ENCODE data around the gene GABRQ.
"Not testable (repeated sequence)": the region's sequence is repeated elsewhere in the genome, so short reads cannot be mapped to it uniquely, and the experiment has no call there.

Gene GABRQ

GRCh38 chrX:152642931-152643564, 5.4 kb downstream of the GABRQ start:
- H3K36me3 Mint-ChIP-seq (ENCODE audit: low read depth), result no peaks in the 10 kb centered on the region
- H3K4me3 Mint-ChIP-seq, result no peak overlapping the region

GRCh38 chrX:152646961-152647360, 9.3 kb downstream of the GABRQ start:
- Mint-ChIP-seq H3K27ac (no peak overlapping the region), H3K27me3 (ENCODE audit: low read depth) (no peaks in the 10 kb centered on the region), H3K4me3 (no peak overlapping the region), H3K36me3 (ENCODE audit: low read depth) (no peaks in the 10 kb centered on the region), H3K9me3 (no peaks in the 10 kb centered on the region), H3K4me1 (ENCODE audit: low read depth) (no peaks in the 10 kb centered on the region)

More at GRCh38 chrX:152642931-152643564, 5.4 kb downstream of the GABRQ start:
- H3K27ac Mint-ChIP-seq, result no peak overlapping the region
- H3K4me1 Mint-ChIP-seq (ENCODE audit: low read depth), result no peaks in the 10 kb centered on the region
- H3K27me3 Mint-ChIP-seq (ENCODE audit: low read depth), result peaks cover 7% of the 10 kb centered on the region
- no peaks in the 10 kb centered on the region for H3K9me3 Mint-ChIP-seq

GRCh38 chrX:152647978-152648377, 10.3 kb downstream of the GABRQ start:
- H3K36me3 Mint-ChIP-seq (ENCODE audit: low read depth), result no peaks in the 10 kb centered on the region
- no peak overlapping the region for H3K4me3 Mint-ChIP-seq
- H3K27ac Mint-ChIP-seq, result no peak overlapping the region
- no peaks in the 10 kb centered on the region for H3K4me1 Mint-ChIP-seq (ENCODE audit: low read depth)
- H3K9me3 Mint-ChIP-seq, result no peaks in the 10 kb centered on the region
- no peaks in the 10 kb centered on the region for H3K27me3 Mint-ChIP-seq (ENCODE audit: low read depth)

GRCh38 chrX:152652060-152652459, 14.4 kb downstream of the GABRQ start:
- no peaks in the 10 kb centered on the region for H3K4me1 Mint-ChIP-seq (ENCODE audit: low read depth)
- H3K4me3 Mint-ChIP-seq, result no peak overlapping the region
- H3K27ac Mint-ChIP-seq, result no peak overlapping the region
- H3K27me3 Mint-ChIP-seq (ENCODE audit: low read depth), result no peaks in the 10 kb centered on the region
- H3K9me3 Mint-ChIP-seq, result no peaks in the 10 kb centered on the region
- no peaks in the 10 kb centered on the region for H3K36me3 Mint-ChIP-seq (ENCODE audit: low read depth)

GRCh38 chrX:152652467-152652866, 14.8 kb downstream of the GABRQ start:
- Mint-ChIP-seq H3K36me3 (ENCODE audit: low read depth) (no peaks in the 10 kb centered on the region), H3K4me3 (no peak overlapping the region), H3K4me1 (ENCODE audit: low read depth) (no peaks in the 10 kb centered on the region), H3K9me3 (no peaks in the 10 kb centered on the region), H3K27me3 (ENCODE audit: low read depth) (no peaks in the 10 kb centered on the region), H3K27ac (no peak overlapping the region)

- Mint-ChIP-seq H3K27me3 (ENCODE audit: low read depth) (no peaks in the 10 kb centered on the region), H3K4me3 (no peak overlapping the region), H3K9me3 (no peaks in the 10 kb centered on the region), H3K4me1 (ENCODE audit: low read depth) (no peaks in the 10 kb centered on the region), H3K27ac (no peak overlapping the region), H3K36me3 (ENCODE audit: low read depth) (no peaks in the 10 kb centered on the region)
Observed at GRCh38 chrX:152656087-152656486, 18.4 kb downstream of the GABRQ start.

GRCh38 chrX:152656890-152657289, 19.2 kb downstream of the GABRQ start:
- H3K9me3 Mint-ChIP-seq, result no peaks in the 10 kb centered on the region
- no peak overlapping the region for H3K4me3 Mint-ChIP-seq
- no peaks in the 10 kb centered on the region for H3K27me3 Mint-ChIP-seq (ENCODE audit: low read depth)
- H3K27ac Mint-ChIP-seq, result no peak overlapping the region
- H3K36me3 Mint-ChIP-seq (ENCODE audit: low read depth), result no peaks in the 10 kb centered on the region
- no peaks in the 10 kb centered on the region for H3K4me1 Mint-ChIP-seq (ENCODE audit: low read depth)

- no peaks in the 10 kb centered on the region for H3K4me1 Mint-ChIP-seq (ENCODE audit: low read depth)
- H3K4me3 Mint-ChIP-seq, result no peak overlapping the region
- H3K27ac Mint-ChIP-seq, result no peak overlapping the region
- no peaks in the 10 kb centered on the region for H3K9me3 Mint-ChIP-seq
- no peaks in the 10 kb centered on the region for H3K36me3 Mint-ChIP-seq (ENCODE audit: low read depth)
- no peaks in the 10 kb centered on the region for H3K27me3 Mint-ChIP-seq (ENCODE audit: low read depth)
Observed at GRCh38 chrX:152658302-152658701, 20.6 kb downstream of the GABRQ start.

- Mint-ChIP-seq H3K27me3 (ENCODE audit: low read depth) (no peaks in the 10 kb centered on the region), H3K36me3 (ENCODE audit: low read depth) (no peaks in the 10 kb centered on the region), H3K4me1 (ENCODE audit: low read depth) (no peaks in the 10 kb centered on the region), H3K4me3 (no peak overlapping the region), H3K27ac (no peak overlapping the region), H3K9me3 (no peaks in the 10 kb centered on the region)
Observed at GRCh38 chrX:152663086-152663485, 25.4 kb downstream of the GABRQ start.

- no peaks in the 10 kb centered on the region for H3K36me3 Mint-ChIP-seq (ENCODE audit: low read depth)
Observed at GRCh38 chrX:152674135-152674534, 36.4 kb downstream of the GABRQ start.

GRCh38 chrX:152674652-152675051, 37.0 kb downstream of the GABRQ start:
- H3K27me3 Mint-ChIP-seq (ENCODE audit: low read depth); H3K4me1 Mint-ChIP-seq (ENCODE audit: low read depth); H3K9me3 Mint-ChIP-seq; H3K36me3 Mint-ChIP-seq (ENCODE audit: low read depth); H3K4me3 Mint-ChIP-seq; H3K27ac Mint-ChIP-seq: not testable (repeated sequence)

More at GRCh38 chrX:152674135-152674534, 36.4 kb downstream of the GABRQ start:
- Mint-ChIP-seq H3K4me3 (no peak overlapping the region), H3K9me3 (no peaks in the 10 kb centered on the region), H3K27me3 (ENCODE audit: low read depth) (peaks cover 11% of the 10 kb centered on the region), H3K27ac (no peak overlapping the region), H3K4me1 (ENCODE audit: low read depth) (no peaks in the 10 kb centered on the region)

GRCh38 chrX:152681012-152681411, 43.3 kb downstream of the GABRQ start:
- not testable (repeated sequence) for H3K9me3 Mint-ChIP-seq; H3K4me3 Mint-ChIP-seq; H3K4me1 Mint-ChIP-seq (ENCODE audit: low read depth); H3K27me3 Mint-ChIP-seq (ENCODE audit: low read depth); H3K27ac Mint-ChIP-seq; H3K36me3 Mint-ChIP-seq (ENCODE audit: low read depth)

GRCh38 chrX:152697952-152698931, 60.5 kb downstream of the GABRQ start, which contains the start of gene MAGEA3:
Gene MAGEA3 (plus strand): TSS chrX:152698794. CDS start chrX:152700833, 2,039 bp downstream.
- not testable (repeated sequence) for H3K9me3 Mint-ChIP-seq; H3K4me1 Mint-ChIP-seq (ENCODE audit: low read depth); H3K36me3 Mint-ChIP-seq (ENCODE audit: low read depth); H3K27me3 Mint-ChIP-seq (ENCODE audit: low read depth); H3K27ac Mint-ChIP-seq; H3K4me3 Mint-ChIP-seq

GRCh38 chrX:152700390-152700789, 62.7 kb downstream of the GABRQ start:
- not testable (repeated sequence) for H3K4me1 Mint-ChIP-seq (ENCODE audit: low read depth); H3K36me3 Mint-ChIP-seq (ENCODE audit: low read depth); H3K9me3 Mint-ChIP-seq; H3K4me3 Mint-ChIP-seq; H3K27ac Mint-ChIP-seq; H3K27me3 Mint-ChIP-seq (ENCODE audit: low read depth)

GRCh38 chrX:152706500-152706899, 68.8 kb downstream of the GABRQ start:
- not testable (repeated sequence) for H3K36me3 Mint-ChIP-seq (ENCODE audit: low read depth); H3K4me3 Mint-ChIP-seq; H3K27me3 Mint-ChIP-seq (ENCODE audit: low read depth); H3K9me3 Mint-ChIP-seq; H3K4me1 Mint-ChIP-seq (ENCODE audit: low read depth); H3K27ac Mint-ChIP-seq
